GM21723 (cell line): ENCODE measurements around the gene ABHD1.
A peak's percentile ranks its signal among the peaks of the same experiment; 100 is the strongest.
"Not testable (repeated sequence)": the region's sequence is repeated elsewhere in the genome, so short reads cannot be mapped to it uniquely, and the experiment has no call there.

Experiments
- ATAC-seq: cut with Tn5 transposase; IDR thresholded peaks from one replicate; pipeline ENCODE4 v1.9.1; 2021; ENCODE audit warnings: mild to moderate bottlenecking, moderate library complexity; ENCODE audit not compliant: unreplicated experiment

ABHD1 gene

GRCh38 chr2:27123302-27124150 lies at the start of gene ABHD1:
Gene ABHD1, plus strand, starts transcription at chr2:27123815. Its CDS starts 134 bp downstream, at chr2:27123949.
- ATAC-seq, result peak; percentile 78

GRCh38 chr2:27074738-27075565 lies 48.7 kb upstream of the ABHD1 start:
- ATAC-seq, result no peak

GRCh38 chr2:27075566-27075871 lies 48.1 kb upstream of the ABHD1 start:
- not testable (repeated sequence) for ATAC-seq

- no peak for ATAC-seq
Measured at GRCh38 chr2:27076323-27076722, 47.3 kb upstream of the ABHD1 start.

- no peak for ATAC-seq
Measured at GRCh38 chr2:27077231-27077630, 46.4 kb upstream of the ABHD1 start.

- no peak for ATAC-seq
Measured at GRCh38 chr2:27078267-27079194, 45.1 kb upstream of the ABHD1 start, which contains the start of gene EMILIN1. Gene EMILIN1, plus strand, starts transcription at chr2:27078615. Its CDS starts 451 bp downstream, at chr2:27079066.

- no peak for ATAC-seq
Measured at GRCh38 chr2:27079233-27080139, 44.1 kb upstream of the ABHD1 start.

- no peak for ATAC-seq
Measured at GRCh38 chr2:27080140-27080469, 43.5 kb upstream of the ABHD1 start.

- ATAC-seq, result no peak
Measured at GRCh38 chr2:27080603-27080936, 43.0 kb upstream of the ABHD1 start.

GRCh38 chr2:27081984-27082772 lies 41.4 kb upstream of the ABHD1 start:
- no peak for ATAC-seq

GRCh38 chr2:27082773-27083409 lies 40.7 kb upstream of the ABHD1 start:
- no peak for ATAC-seq

GRCh38 chr2:27083410-27084296 lies 40.0 kb upstream of the ABHD1 start:
- ATAC-seq, result no peak

- ATAC-seq, result no peak
Measured at GRCh38 chr2:27084297-27085061, 39.1 kb upstream of the ABHD1 start.

- ATAC-seq, result no peak
Measured at GRCh38 chr2:27085062-27085672, 38.4 kb upstream of the ABHD1 start.

GRCh38 chr2:27085673-27086089 lies 37.9 kb upstream of the ABHD1 start:
- peak; percentile 0 for ATAC-seq

- ATAC-seq, result peak; percentile 76
Measured at GRCh38 chr2:27086090-27086723, 37.4 kb upstream of the ABHD1 start.
